IMR-90 (cell line): ENCODE results near the gene F2RL1. TPM values are rescaled to one million over a fixed set of nuclear protein-coding genes. Genes with fewer than 3 reads are reported as not detected.
A peak's percentile ranks its signal among the peaks of the same experiment; 100 is the strongest.

Experiments
- ATAC-seq: fragments of 200-7000 bp; cut with Tn5 transposase; 2 replicates; pipeline ENCODE4 v1.9.1; 2020; ENCODE audit warnings: low read depth, mild to moderate bottlenecking, moderate library complexity
- BruUV-seq: library from RNA; stranded (reverse); fragments of 400-500 nt; replicated peaks from 2 replicates; lab custom pipeline; 2021; lab: Mats Ljungman, UMichigan
- CTCF ChIA-PET: fragments of 300-600 bp; formaldehyde crosslinking; extraction: SDS; loops from one replicate; lab custom pipeline; 2021; ENCODE audit warnings: antibody characterized with exemption; lab: Yijun Ruan, JAX
- POLR2A ChIA-PET: fragments of 300-600 bp; sonication (Branson Sonifier 250); formaldehyde crosslinking; loops from one replicate; lab custom pipeline; 2022; ENCODE audit warnings: antibody characterized with exemption; ENCODE audit not compliant: unreplicated experiment; lab: Charles Lee
- DNase-seq: peaks from one replicate; pipeline ENCODE4 v3.0.0; 2013
- H2AFZ ChIP-seq: replicated peaks from 2 replicates; pipeline ENCODE3; 2013; ENCODE audit warnings: low read length, mild to moderate bottlenecking; ENCODE audit not compliant: poor library complexity
- H2AK5ac ChIP-seq: 2 replicates; pipeline ENCODE4 v1.6.1; 2013; ENCODE audit warnings: low read depth, low read length, inconsistent platforms
- H2AK9ac ChIP-seq: replicated peaks from 2 replicates; pipeline ENCODE3; 2013; ENCODE audit warnings: mild to moderate bottlenecking, low read depth, low read length, moderate library complexity; ENCODE audit not compliant: poor library complexity
- H2BK120ac ChIP-seq: 2 replicates; pipeline ENCODE4 v1.6.1; 2013; ENCODE audit warnings: low read depth, low read length, inconsistent platforms
- H2BK15ac ChIP-seq: 3 replicates; pipeline ENCODE4 v1.6.1; 2013; ENCODE audit warnings: low read depth, low read length, inconsistent platforms
- H2BK20ac ChIP-seq: 2 replicates; pipeline ENCODE4 v1.6.1; 2013; ENCODE audit warnings: low read depth, mild to moderate bottlenecking, inconsistent platforms, low read length, moderate library complexity
- H2BK5ac ChIP-seq: 2 replicates; pipeline ENCODE4 v1.6.1; 2013; ENCODE audit warnings: mild to moderate bottlenecking, low read depth, low read length, inconsistent platforms; ENCODE audit not compliant: poor library complexity, severe bottlenecking
- H3K14ac ChIP-seq: replicated peaks from 2 replicates; pipeline ENCODE4 v1.6.1; 2013; ENCODE audit warnings: low read depth, low read length, inconsistent platforms
- H3K18ac ChIP-seq: 2 replicates; pipeline ENCODE4 v1.6.1; 2013; ENCODE audit warnings: low read depth, low read length, control low read depth
- H3K23ac ChIP-seq: 2 replicates; pipeline ENCODE4 v1.6.1; 2013; ENCODE audit warnings: low read depth, low read length, inconsistent platforms
- H3K27ac ChIP-seq: 2 replicates; pipeline ENCODE4 v1.5.1; 2013; ENCODE audit warnings: mild to moderate bottlenecking, control low read depth, low read length; ENCODE audit not compliant: insufficient read depth
- H3K27me3 ChIP-seq: 2 replicates; pipeline ENCODE4 v1.6.1; 2013; ENCODE audit warnings: low read length; ENCODE audit not compliant: control insufficient read depth, insufficient read depth
- H3K36me3 ChIP-seq: 2 replicates; pipeline ENCODE4 v1.6.1; 2013; ENCODE audit warnings: low read length, mixed read lengths; ENCODE audit not compliant: control insufficient read depth, insufficient read depth
- H3K4ac ChIP-seq: 2 replicates; pipeline ENCODE4 v1.6.1; 2013; ENCODE audit warnings: low read depth, low read length, inconsistent platforms
- H3K4me1 ChIP-seq: 2 replicates; pipeline ENCODE4 v1.6.1; 2013; ENCODE audit warnings: low read length, mixed read lengths; ENCODE audit not compliant: control insufficient read depth, insufficient read depth
- H3K4me2 ChIP-seq: 2 replicates; pipeline ENCODE4 v1.6.1; 2013; ENCODE audit warnings: low read depth, mild to moderate bottlenecking, control low read depth, low read length, moderate library complexity
- H3K4me3 ChIP-seq: 2 replicates; pipeline ENCODE4 v1.5.1; 2013; ENCODE audit warnings: low read depth, mild to moderate bottlenecking, control low read depth, low read length, moderate library complexity; ENCODE audit not compliant: insufficient read depth
- H3K56ac ChIP-seq: 2 replicates; pipeline ENCODE4 v1.6.1; 2013; ENCODE audit warnings: low read length, inconsistent platforms; ENCODE audit not compliant: insufficient read depth; ENCODE audit errors: extremely low read depth
- H3K79me1 ChIP-seq, 2 experiments: 2 replicates each; pipeline ENCODE4 v1.6.1; 2013; ENCODE audit warnings: low read length in 2 of 2, inconsistent platforms in 1 of 2, low read depth in 1 of 2
- H3K9ac ChIP-seq: 2 replicates; pipeline ENCODE4 v1.6.1; 2013; ENCODE audit warnings: low read depth, low read length, control low read depth
- H3K9me1 ChIP-seq: 2 replicates; pipeline ENCODE4 v1.6.1; 2013; ENCODE audit warnings: low read length, inconsistent platforms; ENCODE audit not compliant: insufficient read depth
- H3K9me3 ChIP-seq: 2 replicates; pipeline ENCODE4 v1.6.1; 2013; ENCODE audit warnings: low read length; ENCODE audit not compliant: control insufficient read depth, insufficient read depth
- H4K20me1 ChIP-seq: 2 replicates; pipeline ENCODE4 v1.6.1; 2013; ENCODE audit warnings: low read length, inconsistent platforms; ENCODE audit not compliant: insufficient read depth
- H4K5ac ChIP-seq: 2 replicates; pipeline ENCODE4 v1.6.1; 2013; ENCODE audit warnings: mild to moderate bottlenecking, low read depth, low read length, control low read depth
- H4K8ac ChIP-seq, 2 experiments: 2 replicates each; pipeline ENCODE4 v1.6.1; 2013; ENCODE audit warnings: low read depth in 2 of 2, low read length in 2 of 2, control low read depth in 1 of 2, inconsistent platforms in 1 of 2
- H4K91ac ChIP-seq: 2 replicates; pipeline ENCODE4 v1.6.1; 2013; ENCODE audit warnings: low read depth, low read length, inconsistent platforms; ENCODE audit not compliant: insufficient read depth
- BHLHE40 ChIP-seq: fragments of 150-350 bp; IDR thresholded peaks from 2 replicates; pipeline ENCODE4 v1.6.1; 2016; ENCODE audit warnings: mild to moderate bottlenecking, low read depth, low read length
- CEBPB ChIP-seq: IDR thresholded peaks from 2 replicates; pipeline ENCODE4 v1.6.1; 2012; ENCODE audit warnings: low read depth, low read length, improper control_type of control experiment
- CHD1 ChIP-seq: IDR thresholded peaks from 2 replicates; pipeline ENCODE4 v1.6.1; 2012; ENCODE audit warnings: low read depth, low read length, improper control_type of control experiment
- CTCF ChIP-seq: conservative IDR thresholded peaks from 2 replicates; pipeline ENCODE4 v1.5.1; 2012; ENCODE audit warnings: mild to moderate bottlenecking, low read depth, low read length, improper control_type of control experiment
- ELK1 ChIP-seq: fragments of 150-350 bp; IDR thresholded peaks from 2 replicates; pipeline ENCODE4 v1.6.1; 2016; ENCODE audit warnings: low read depth, mild to moderate bottlenecking, low read length, moderate library complexity, borderline replicate concordance
- FOS ChIP-seq: fragments of 150-350 bp; IDR thresholded peaks from 2 replicates; pipeline ENCODE4 v1.6.1; 2016; ENCODE audit warnings: low read depth, low read length
- MAFK ChIP-seq: IDR thresholded peaks from 2 replicates; pipeline ENCODE4 v1.6.1; 2012; ENCODE audit warnings: low read depth, low read length, improper control_type of control experiment
- MAZ ChIP-seq: IDR thresholded peaks from 2 replicates; pipeline ENCODE4 v1.6.1; 2012; ENCODE audit warnings: low read depth, mild to moderate bottlenecking, low read length, improper control_type of control experiment, moderate library complexity, borderline replicate concordance
- POLR2A ChIP-seq: IDR thresholded peaks from 2 replicates; pipeline ENCODE4 v1.6.1; 2012; ENCODE audit warnings: mild to moderate bottlenecking, low read depth, low read length
- RAD21 ChIP-seq: IDR thresholded peaks from 2 replicates; pipeline ENCODE4 v1.6.1; 2012; ENCODE audit warnings: low read length, improper control_type of control experiment
- RCOR1 ChIP-seq: IDR thresholded peaks from 2 replicates; pipeline ENCODE4 v1.6.1; 2012; ENCODE audit warnings: mild to moderate bottlenecking, low read length, improper control_type of control experiment; ENCODE audit not compliant: insufficient replicate concordance
- RFX5 ChIP-seq: IDR thresholded peaks from 2 replicates; pipeline ENCODE4 v1.8.0; 2012; ENCODE audit warnings: low read depth, mild to moderate bottlenecking, low read length, moderate library complexity
- SMC3 ChIP-seq: fragments of 150-350 bp; IDR thresholded peaks from 2 replicates; pipeline ENCODE4 v1.6.1; 2016; ENCODE audit warnings: low read depth, mild to moderate bottlenecking, antibody characterized with exemption, low read length, moderate library complexity
- USF2 ChIP-seq: fragments of 150-350 bp; IDR thresholded peaks from 2 replicates; pipeline ENCODE4 v1.6.1; 2017; ENCODE audit warnings: mild to moderate bottlenecking, antibody characterized with exemption, low read length, low read depth
- WGBS, 2 experiments: methylation state at CpG; one replicate each; pipeline versions ENCODE4 v1.1.5 to v1.1.7; 2013; ENCODE audit warnings: missing lambda C conversion rate in 2 of 2; ENCODE audit not compliant: insufficient read length in 1 of 2; ENCODE audit errors: extremely low coverage in 2 of 2; 5-methylcytosine and 5-hydroxymethylcytosine counted together
- dilution Hi-C: fragments of 300-500 bp; cut with HindIII; formaldehyde crosslinking; loops from one replicate; pipeline ENCODE4 v1.14.3; 2018; ENCODE audit warnings: low sequenced_read_pairs; ENCODE audit not compliant: unreplicated experiment
- in situ Hi-C: fragments of 300-500 bp; cut with MboI; formaldehyde crosslinking; loops from 3 replicates; pipeline ENCODE4 v1.14.3; 2019; ENCODE audit warnings: low sequenced_read_pairs, inconsistent platforms, mixed read lengths
- intact Hi-C: fragments of 100-400 bp; cut with micrococcal nuclease; formaldehyde crosslinking; loops from 2 replicates; pipeline ENCODE4 v1.10.0; 2022
- polyA plus RNA-seq, 3 experiments: library from polyadenylated mRNA; depleted of rRNA; stranded (reverse); fragments of >200 nt; gene quantifications; 2 replicates each; pipeline ENCODE4 v1.2.3, GENCODE V29; 2012; ENCODE audit warnings: low replicate concordance in 1 of 3
- total RNA-seq: library from RNA; depleted of rRNA; stranded (reverse); fragments of >200 nt; gene quantifications from 2 replicates; pipeline ENCODE4 v1.2.3, GENCODE V29; 2012

F2RL1 gene
- total and polyA plus RNA-seq, 2 of the 4 experiments (the other 2 are of a cell fraction): 5.6 to 12.4 TPM

GRCh38 chr5:76849419-76850291 lies 30.8 kb downstream of the F2RL1 start, which contains the start of gene S100Z:
TSS of gene S100Z (plus strand) at chr5:76850014. CDS start at chr5:76875360, 25,346 bp downstream.
- Histone ChIP-seq H3K9me3 (no peaks in the 10 kb centered on the region), H4K20me1 (no peaks in the 10 kb centered on the region), H4K91ac (no peak within 1 kb of the TSS), H3K4ac (peak within 1 kb of the TSS; percentile 10), H3K4me3 (no peak within 1 kb of the TSS), H3K9ac (no peak within 1 kb of the TSS), H2BK5ac (no peak within 1 kb of the TSS), H3K18ac (no peak within 1 kb of the TSS), H3K4me1 (no peaks in the 10 kb centered on the region), H3K36me3 (no peaks in the 10 kb centered on the region), H2BK20ac (no peak within 1 kb of the TSS), H3K79me1 (no peaks in the 10 kb centered on the region), H3K27ac (no peak within 1 kb of the TSS), H4K5ac (no peak within 1 kb of the TSS), H3K14ac (0 out of 2 replicates have a peak within 1 kb of the TSS, but pooled peaks have one; percentile 56), H3K4me2 (no peak within 1 kb of the TSS), H2BK120ac (no peak within 1 kb of the TSS), H2AK5ac (peak within 1 kb of the TSS; percentile 58; the same call in 1 of the 2 replicates), H2AFZ (peak within 1 kb of the TSS; percentile 78), H3K9me1 (no peaks in the 10 kb centered on the region), H3K23ac (no peak within 1 kb of the TSS; the same call in 1 of the 2 replicates), H3K27me3 (no peaks in the 10 kb centered on the region), H3K56ac (no peak within 1 kb of the TSS), H2AK9ac (no peak within 1 kb of the TSS), H2BK15ac (no peak within 1 kb of the TSS), H4K8ac (peak within 1 kb of the TSS in 1 of 2 experiments; percentile 21; a peak in 1 of 4 replicates)
- DNase-seq (no peak), ATAC-seq (no peak)
- in situ Hi-C loops: no loop called here
- dilution Hi-C loops: no loop called here
- 100% methylated on average over 1 of the region's 18 CpGs; no CpG with 5 or more reads in 1 of the 2 experiments for WGBS, 2 experiments
- POLR2A ChIA-PET: interaction anchor here (0.6 kb wide), 1 partner anchor 186 kb away, joined by 3 read pairs; no protein-coding TSS in a partner anchor
- BruUV-seq: no TSS peak
- intact Hi-C loops: no loop called here
- CTCF ChIA-PET: interaction anchor here (1.2 kb wide), 1 partner anchor 9 kb away, joined by 3 read pairs; no protein-coding TSS in a partner anchor
- TF ChIP-seq RAD21 (no peak), CEBPB (no peak), BHLHE40 (no peak), ELK1 (no peak), RFX5 (no peak), SMC3 (no peak), RCOR1 (no peak), FOS (no peak), USF2 (no peak), POLR2A (no peak), CTCF (no peak), MAFK (no peak), CHD1 (no peak), MAZ (no peak)
